GM18526 (cell line): Measurements from ENCODE around the gene ARHGEF5.

Experiments
- POLR2A ChIP-seq: IDR thresholded peaks from 3 replicates; pipeline ENCODE4 v1.6.1; 2011; ENCODE audit not compliant: insufficient read length; ENCODE audit errors: extremely low read depth

The ARHGEF5 gene

GRCh38 chr7:144404946-144405345 is 49.7 kb downstream of the ARHGEF5 start:
- no peak for TF ChIP-seq POLR2A

- no peak for TF ChIP-seq POLR2A
These were observed 52.2 kb downstream of the ARHGEF5 start for GRCh38 chr7:144407266-144407931.

GRCh38 chr7:144408121-144408520 is 52.9 kb downstream of the ARHGEF5 start:
- no peak for TF ChIP-seq POLR2A

- no peak for TF ChIP-seq POLR2A
These were observed 55.2 kb downstream of the ARHGEF5 start for GRCh38 chr7:144410441-144410840.

GRCh38 chr7:144414815-144415214 is 59.6 kb downstream of the ARHGEF5 start:
- TF ChIP-seq POLR2A, result no peak

GRCh38 chr7:144415858-144416257 is 60.7 kb downstream of the ARHGEF5 start:
- TF ChIP-seq POLR2A, result no peak

GRCh38 chr7:144416341-144416740 is 61.1 kb downstream of the ARHGEF5 start:
- no peak for TF ChIP-seq POLR2A

GRCh38 chr7:144428431-144428830 is 73.2 kb downstream of the ARHGEF5 start:
- TF ChIP-seq POLR2A, result no peak
